ENCODE data around the gene RFC5. TPM values are rescaled to one million over a fixed set of nuclear protein-coding genes. Genes with fewer than 3 reads are reported as not detected.

The RFC5 gene
- total RNA-seq, 2 donors from 2014 or later, result 34.8 to 62.4 TPM

DNA sequence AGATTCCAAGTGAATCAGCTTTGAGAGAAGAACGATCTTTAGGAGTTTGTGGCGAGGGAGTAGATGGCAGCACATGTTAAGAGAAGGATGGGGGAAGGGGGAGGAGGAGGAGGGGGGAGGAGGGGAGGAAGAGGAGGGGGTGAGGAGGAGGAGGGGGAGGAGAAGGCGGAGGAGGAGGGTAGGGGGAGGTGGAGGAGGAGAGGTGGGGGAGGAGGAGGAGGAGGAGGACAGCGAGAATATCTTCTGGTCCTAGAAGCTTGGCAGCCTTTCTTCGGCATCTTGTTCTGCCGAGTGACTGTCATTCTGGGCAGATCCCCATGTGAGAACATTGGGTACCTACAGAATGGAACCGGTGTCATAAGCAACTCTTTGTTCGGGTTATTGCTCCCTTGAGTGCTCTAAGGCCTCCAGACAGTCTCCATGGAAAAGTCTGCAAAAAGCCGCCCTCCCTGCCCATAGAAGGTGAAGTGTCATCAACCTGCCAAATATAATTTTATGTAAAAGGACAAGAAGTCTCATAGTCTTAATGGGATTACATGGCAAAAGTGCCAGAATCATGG, 6.9 kb downstream of the RFC5 start:
- peaks cover 4% of the 10 kb centered on the region in 2 donors for H3K4me1 Mint-ChIP-seq (ENCODE audit: low read depth in 2 of 2)
- H3K9me3 Mint-ChIP-seq, result no peaks in the 10 kb centered on the region
- no peaks in the 10 kb centered on the region for H3K27me3 Mint-ChIP-seq
- peaks cover 16% of the 10 kb centered on the region for H3K36me3 Mint-ChIP-seq
- DNase-seq (ENCODE audit: low spot score) (no peak), ATAC-seq (no peak)
- H3K27ac Mint-ChIP-seq, result no peak overlapping the region
- H3K4me3 Mint-ChIP-seq, result no peak overlapping the region

DNA sequence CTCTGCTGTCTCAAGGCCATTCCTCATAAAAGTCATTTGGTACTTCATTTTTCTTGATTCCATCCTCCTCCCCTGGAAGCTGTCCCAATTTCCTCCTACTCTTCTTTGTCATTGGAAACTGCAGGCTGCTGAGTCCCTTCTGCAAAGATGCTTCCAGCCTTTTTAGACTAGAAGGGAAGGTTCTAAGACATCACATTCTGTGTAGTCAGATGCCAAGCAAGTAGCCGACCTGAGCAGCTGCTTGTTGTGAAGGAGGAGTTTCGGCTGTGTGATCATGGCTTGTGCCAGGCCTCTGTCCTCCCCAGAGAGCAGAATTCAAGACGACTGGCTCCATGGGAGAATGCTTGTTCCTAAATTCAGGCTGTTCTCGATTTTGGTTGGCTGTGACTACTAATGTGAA, 8.7 kb downstream of the RFC5 start:
- no peaks in the 10 kb centered on the region for H3K9me3 Mint-ChIP-seq
- H3K27ac Mint-ChIP-seq, result no peak overlapping the region
- no peak overlapping the region for H3K4me3 Mint-ChIP-seq
- H3K27me3 Mint-ChIP-seq, result no peaks in the 10 kb centered on the region
- DNase-seq (ENCODE audit: low spot score) (no peak), ATAC-seq (no peak)
- peaks cover 4% of the 10 kb centered on the region in 2 donors for H3K4me1 Mint-ChIP-seq (ENCODE audit: low read depth in 2 of 2)
- H3K36me3 Mint-ChIP-seq, result peaks cover 16% of the 10 kb centered on the region

DNA sequence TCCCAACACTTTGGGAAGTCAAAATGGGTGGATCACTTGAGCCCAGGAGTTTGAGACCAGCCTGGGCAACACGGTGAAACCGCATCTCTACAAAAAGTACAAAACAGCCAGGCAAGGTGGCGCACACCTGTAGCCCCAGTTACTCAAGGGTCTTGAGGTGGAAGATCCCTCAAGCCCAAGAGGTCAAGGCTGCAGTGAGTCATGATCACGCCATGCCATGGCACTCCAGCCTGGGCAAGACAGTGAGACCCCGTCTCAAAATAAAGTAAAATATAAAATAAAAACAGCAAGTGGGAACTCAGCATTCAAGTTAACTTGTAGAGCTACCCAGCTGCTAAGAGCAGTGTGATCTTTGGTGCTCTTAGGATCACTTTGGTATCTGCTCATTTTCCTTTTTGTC, 12.7 kb downstream of the RFC5 start:
- DNase-seq (ENCODE audit: low spot score) (no peak), ATAC-seq (no peak)
- H3K27me3 Mint-ChIP-seq, result no peaks in the 10 kb centered on the region
- no peaks in the 10 kb centered on the region for H3K9me3 Mint-ChIP-seq
- no peak overlapping the region for H3K27ac Mint-ChIP-seq
- peaks cover 10% of the 10 kb centered on the region for H3K36me3 Mint-ChIP-seq
- no peak overlapping the region for H3K4me3 Mint-ChIP-seq
- peaks cover 0 to 2% of the 10 kb centered on the region in 2 donors for H3K4me1 Mint-ChIP-seq (ENCODE audit: low read depth in 2 of 2)

DNA sequence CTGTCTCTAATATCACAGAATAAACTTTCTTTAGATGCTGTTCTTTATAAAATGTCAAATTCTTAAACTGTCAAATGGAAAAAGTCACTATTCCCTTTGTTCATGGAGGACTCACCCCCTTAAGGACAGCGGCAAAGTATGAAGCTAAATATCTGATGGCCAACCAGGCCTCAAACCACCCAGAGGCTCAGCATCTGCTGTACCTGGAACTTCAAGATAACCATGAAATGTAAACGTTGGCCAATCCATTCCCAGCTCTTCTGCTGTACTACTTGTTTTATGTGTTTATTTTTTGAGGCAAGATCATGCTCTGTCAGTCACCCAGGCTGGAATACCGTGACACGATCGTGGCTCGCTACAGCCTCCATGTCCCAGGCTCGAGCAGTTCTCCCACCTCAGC, 15.7 kb downstream of the RFC5 start:
- Mint-ChIP-seq H3K27me3 (no peaks in the 10 kb centered on the region), H3K9me3 (no peaks in the 10 kb centered on the region), H3K4me3 (no peak overlapping the region), H3K27ac (no peak overlapping the region), H3K36me3 (peaks cover 33% of the 10 kb centered on the region), H3K4me1 (ENCODE audit: low read depth in 2 of 2) (peaks cover 0 to 19% of the 10 kb centered on the region in 2 donors)
- DNase-seq (ENCODE audit: low spot score) (no peak), ATAC-seq (no peak)

DNA sequence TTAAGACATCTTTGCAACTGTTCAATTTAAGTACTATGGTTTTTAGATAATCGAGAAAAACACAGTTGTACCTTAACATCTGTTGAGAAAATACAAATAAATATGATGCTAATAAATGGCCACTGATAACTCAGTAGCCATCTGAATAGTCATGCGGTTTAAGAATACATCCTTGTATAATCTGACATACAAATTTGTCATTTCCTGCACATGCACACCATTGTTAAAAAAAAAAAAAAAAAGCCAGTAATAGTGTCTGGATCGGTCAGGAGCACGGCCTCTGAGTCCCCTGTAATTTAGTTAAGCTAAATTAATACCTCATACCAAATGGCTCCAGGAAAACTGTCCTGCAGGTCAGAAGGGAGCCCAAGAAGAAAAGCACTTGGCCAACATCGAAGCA, 16.8 kb downstream of the RFC5 start:
- no peaks in the 10 kb centered on the region for H3K9me3 Mint-ChIP-seq
- H3K4me1 Mint-ChIP-seq (ENCODE audit: low read depth in 2 of 2), result peaks cover 0 to 19% of the 10 kb centered on the region in 2 donors
- ATAC-seq (no peak), DNase-seq (ENCODE audit: low spot score) (no peak)
- H3K4me3 Mint-ChIP-seq, result no peak overlapping the region
- no peaks in the 10 kb centered on the region for H3K27me3 Mint-ChIP-seq
- H3K27ac Mint-ChIP-seq, result peak overlapping the region in 1 of 2 donors; percentile 81
- peaks cover 33% of the 10 kb centered on the region for H3K36me3 Mint-ChIP-seq

DNA sequence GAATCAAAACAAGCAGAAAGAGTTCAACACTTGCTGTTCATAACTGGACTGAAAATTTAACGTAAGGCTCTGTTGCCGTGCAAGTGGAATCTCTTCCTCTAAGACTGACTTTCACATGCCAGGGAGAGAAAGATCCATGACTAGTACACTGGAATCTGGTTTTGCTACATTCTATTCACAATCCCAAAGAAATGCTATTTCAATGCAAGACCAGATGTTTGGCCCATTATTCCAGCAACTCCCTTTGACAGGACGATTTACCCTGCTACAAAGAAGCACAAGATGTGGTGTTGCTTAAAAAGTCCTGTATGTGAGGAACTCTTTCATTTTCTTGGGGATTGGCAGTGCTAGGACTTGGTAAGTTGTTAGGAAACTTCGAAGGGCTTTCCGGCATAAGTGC, 17.4 kb downstream of the RFC5 start:
- peaks cover 33% of the 10 kb centered on the region for H3K36me3 Mint-ChIP-seq
- no peaks in the 10 kb centered on the region for H3K9me3 Mint-ChIP-seq
- H3K4me3 Mint-ChIP-seq, result peak overlapping the region; percentile 54
- no peaks in the 10 kb centered on the region for H3K27me3 Mint-ChIP-seq
- H3K27ac Mint-ChIP-seq, result peak overlapping the region in 1 of 2 donors; percentile 81
- H3K4me1 Mint-ChIP-seq (ENCODE audit: low read depth in 2 of 2), result peaks cover 0 to 19% of the 10 kb centered on the region in 2 donors
- ATAC-seq (no peak), DNase-seq (ENCODE audit: low spot score) (no peak)

DNA sequence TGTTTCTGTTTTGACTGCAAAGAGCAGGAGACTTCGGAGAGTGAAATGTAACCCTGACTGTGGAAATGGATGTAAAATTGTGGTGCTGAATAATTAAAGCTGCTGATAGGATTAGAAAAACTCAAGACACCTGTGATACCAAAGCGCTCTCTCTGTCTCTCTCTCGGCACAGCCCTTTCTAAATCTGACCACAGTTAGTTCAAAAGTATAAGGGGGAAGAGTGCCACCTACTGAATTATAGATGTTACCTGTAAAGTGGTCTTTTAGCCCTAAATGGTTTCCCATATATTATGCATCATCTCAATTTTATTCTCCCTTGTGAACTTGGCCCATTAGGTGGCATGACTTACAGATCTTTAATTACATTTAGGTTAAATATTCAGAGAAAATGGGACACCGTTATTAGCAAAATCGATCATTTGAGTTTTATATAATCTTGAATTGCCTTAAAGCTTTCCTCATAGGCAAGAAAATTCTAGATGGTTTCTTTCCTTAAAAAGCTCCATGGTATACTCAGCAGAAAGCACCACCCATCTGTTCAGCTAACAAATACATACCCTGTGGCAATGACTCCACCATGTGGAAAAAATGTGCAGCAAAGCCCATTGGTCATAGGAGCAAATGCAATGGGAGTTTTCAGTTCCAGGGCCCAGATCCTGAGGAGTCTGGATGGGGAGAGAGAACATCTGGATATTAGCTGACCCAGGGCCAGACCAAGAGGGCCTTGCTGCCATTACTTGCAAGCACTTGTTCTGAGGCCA, 18.1 kb downstream of the RFC5 start:
- Mint-ChIP-seq H3K27ac (peak overlapping the region; percentile 79 to 81), H3K36me3 (peaks cover 40% of the 10 kb centered on the region), H3K4me1 (ENCODE audit: low read depth in 2 of 2) (peaks cover 0 to 19% of the 10 kb centered on the region in 2 donors), H3K27me3 (no peaks in the 10 kb centered on the region), H3K9me3 (no peaks in the 10 kb centered on the region), H3K4me3 (peak overlapping the region; percentile 54)
- no peak for ATAC-seq
- DNase-seq (ENCODE audit: low spot score), result no peak

DNA sequence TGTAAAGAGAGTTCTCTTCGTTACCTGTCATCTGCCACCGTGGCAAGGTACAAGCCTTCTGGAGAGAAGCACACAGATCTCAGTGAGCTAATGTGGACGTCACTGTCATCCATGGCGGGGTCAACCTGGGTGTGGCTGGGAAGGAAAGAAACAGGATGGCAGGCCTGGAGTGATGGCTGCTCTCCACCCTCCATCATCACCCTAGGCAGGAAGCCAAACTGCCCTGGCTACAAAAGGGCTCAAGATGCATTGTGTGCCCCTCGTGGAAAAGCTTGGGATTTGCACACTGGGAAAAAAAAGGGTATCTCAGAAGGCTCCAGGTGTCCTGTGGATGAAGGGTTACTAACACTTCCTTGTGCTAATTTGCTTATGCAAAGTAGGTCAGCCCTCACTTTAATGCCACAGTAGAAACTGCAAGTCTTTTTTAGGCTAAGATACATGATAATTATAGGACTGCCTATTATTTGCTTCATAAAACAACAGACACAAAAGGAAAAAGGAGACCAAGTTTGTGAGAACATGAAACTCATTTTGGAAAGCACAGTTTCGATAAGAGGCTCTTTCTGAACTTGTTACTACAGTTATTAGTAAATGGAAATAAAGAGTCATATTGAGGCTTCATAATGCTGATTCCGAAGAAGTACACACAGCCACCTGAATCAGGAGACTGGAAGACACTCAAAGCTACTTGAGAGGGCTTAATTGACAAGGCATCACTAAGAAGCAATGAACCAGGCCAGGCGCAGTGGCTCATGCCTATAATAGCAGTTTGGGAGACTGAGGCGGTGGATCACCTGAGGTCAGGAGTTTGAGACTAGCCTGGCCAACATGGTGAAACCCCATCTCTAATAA, 18.9 kb downstream of the RFC5 start:
- H3K27ac Mint-ChIP-seq, result peak overlapping the region; percentile 79 to 81
- peak overlapping the region; percentile 43 for H3K4me3 Mint-ChIP-seq
- DNase-seq (ENCODE audit: low spot score) (no peak), ATAC-seq (peak; percentile 36 to 83)
- no peaks in the 10 kb centered on the region for H3K9me3 Mint-ChIP-seq
- H3K27me3 Mint-ChIP-seq, result no peaks in the 10 kb centered on the region
- H3K36me3 Mint-ChIP-seq, result peaks cover 40% of the 10 kb centered on the region
- H3K4me1 Mint-ChIP-seq (ENCODE audit: low read depth in 2 of 2), result peaks cover 0 to 19% of the 10 kb centered on the region in 2 donors

DNA sequence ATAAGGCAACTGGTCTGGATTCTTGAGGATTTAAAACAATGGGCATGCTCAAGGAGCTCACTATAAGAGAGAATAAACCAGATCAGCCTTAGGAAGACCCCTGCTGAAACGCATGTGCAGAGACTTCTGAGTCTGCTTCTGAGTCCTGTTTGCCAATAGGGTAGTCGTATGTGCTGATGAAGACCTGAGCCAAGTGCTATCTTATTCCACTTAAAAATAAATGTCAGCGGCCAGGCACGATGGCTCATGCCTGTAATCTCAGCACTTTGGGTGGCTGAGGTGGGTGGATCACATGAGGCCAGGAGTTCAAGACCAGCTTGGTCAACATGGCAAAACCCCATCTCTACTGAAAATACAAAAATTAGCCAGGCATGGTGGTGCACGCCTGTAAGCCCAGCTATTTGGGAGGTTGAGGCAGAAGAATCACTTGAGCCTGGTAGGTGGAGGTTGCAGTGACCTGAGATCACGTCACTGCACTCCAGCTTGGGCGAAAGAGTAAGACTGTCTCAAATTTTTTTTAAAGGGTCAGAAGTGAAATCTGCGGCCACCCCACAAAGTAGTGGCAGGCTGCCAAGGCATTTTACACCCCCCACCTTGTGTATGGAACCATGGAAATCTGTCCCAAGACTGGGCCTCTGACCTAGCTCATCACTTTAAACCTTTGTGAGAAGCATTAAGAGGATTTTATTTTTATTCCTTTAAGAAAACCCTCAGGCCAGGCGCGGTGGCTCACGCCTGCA, 20.3 kb downstream of the RFC5 start:
- Mint-ChIP-seq H3K4me3 (no peak overlapping the region), H3K27me3 (no peaks in the 10 kb centered on the region), H3K4me1 (ENCODE audit: low read depth in 2 of 2) (peaks cover 2 to 19% of the 10 kb centered on the region in 2 donors), H3K36me3 (peaks cover 46% of the 10 kb centered on the region), H3K9me3 (no peaks in the 10 kb centered on the region), H3K27ac (peak overlapping the region; percentile 79 to 81)
- ATAC-seq, result no peak
- DNase-seq (ENCODE audit: low spot score), result no peak

DNA sequence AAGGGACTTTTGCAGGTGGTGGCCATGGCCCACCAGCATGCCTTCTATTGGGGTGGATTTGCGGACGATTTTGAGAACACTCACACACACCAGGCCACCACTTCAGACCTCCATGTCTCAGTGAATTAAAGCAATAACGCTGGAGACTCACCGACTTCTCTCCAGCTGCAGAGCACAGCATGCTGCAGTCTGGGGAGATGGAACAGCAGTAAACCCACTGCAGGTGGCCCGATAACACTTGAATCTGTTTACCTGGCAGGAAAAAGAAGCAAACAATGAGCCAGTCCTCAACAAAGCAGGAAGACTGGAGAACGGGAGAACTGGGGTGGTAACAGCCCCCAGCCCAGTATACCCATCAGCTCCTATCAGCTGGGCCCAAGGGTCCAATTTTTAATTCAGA, 21.6 kb downstream of the RFC5 start:
- DNase-seq (ENCODE audit: low spot score) (no peak), ATAC-seq (no peak)
- no peaks in the 10 kb centered on the region for H3K9me3 Mint-ChIP-seq
- H3K4me3 Mint-ChIP-seq, result no peak overlapping the region
- H3K27me3 Mint-ChIP-seq, result no peaks in the 10 kb centered on the region
- peaks cover 49% of the 10 kb centered on the region for H3K36me3 Mint-ChIP-seq
- peaks cover 2 to 19% of the 10 kb centered on the region in 2 donors for H3K4me1 Mint-ChIP-seq (ENCODE audit: low read depth in 2 of 2)
- no peak overlapping the region for H3K27ac Mint-ChIP-seq

DNA sequence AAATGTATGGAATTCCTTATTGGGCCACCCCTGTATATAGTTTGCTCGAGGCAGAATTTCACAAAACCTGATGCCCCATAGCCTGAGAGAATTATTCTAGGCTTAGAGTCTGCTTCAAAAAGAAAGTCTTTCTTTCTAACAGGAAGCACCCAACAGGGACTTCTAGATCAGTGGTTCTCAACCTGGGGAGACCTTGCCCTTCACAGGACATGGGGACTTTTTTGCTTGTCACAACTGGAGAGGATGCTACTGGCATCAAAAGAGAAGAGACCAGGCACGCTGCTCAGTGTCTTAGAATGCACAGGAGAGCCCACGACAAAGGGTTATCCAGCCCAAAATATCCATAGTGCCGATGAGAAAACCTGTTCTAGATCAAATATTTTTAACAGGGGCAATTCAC, 25.6 kb downstream of the RFC5 start:
- H3K27ac Mint-ChIP-seq, result no peak overlapping the region
- H3K36me3 Mint-ChIP-seq, result peaks cover 20% of the 10 kb centered on the region
- H3K9me3 Mint-ChIP-seq, result no peaks in the 10 kb centered on the region
- DNase-seq (ENCODE audit: low spot score) (no peak), ATAC-seq (peak in 1 of 2 donors; percentile 38)
- no peak overlapping the region for H3K4me3 Mint-ChIP-seq
- H3K27me3 Mint-ChIP-seq, result no peaks in the 10 kb centered on the region
- H3K4me1 Mint-ChIP-seq (ENCODE audit: low read depth in 2 of 2), result peaks cover 0 to 6% of the 10 kb centered on the region in 2 donors

DNA sequence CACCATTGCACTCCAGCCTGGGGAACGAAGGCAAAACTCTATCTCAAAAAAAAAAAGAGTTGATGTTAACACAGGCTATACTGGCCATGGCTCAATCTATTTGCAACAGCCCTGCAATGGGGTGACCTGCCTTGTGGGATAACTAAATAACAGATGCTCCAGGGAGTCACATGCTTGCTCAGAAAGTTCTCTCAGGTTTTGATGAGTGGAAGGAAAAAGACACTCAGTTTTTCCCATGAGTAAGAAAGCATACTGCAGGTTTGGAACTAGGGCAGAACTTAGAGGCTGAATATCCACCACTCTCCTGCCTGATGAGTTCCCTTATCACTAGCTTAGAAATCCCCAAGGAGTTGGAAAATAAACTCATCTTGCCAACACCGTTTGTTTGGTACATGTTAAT, 27.6 kb downstream of the RFC5 start:
- DNase-seq (ENCODE audit: low spot score), result no peak

DNA sequence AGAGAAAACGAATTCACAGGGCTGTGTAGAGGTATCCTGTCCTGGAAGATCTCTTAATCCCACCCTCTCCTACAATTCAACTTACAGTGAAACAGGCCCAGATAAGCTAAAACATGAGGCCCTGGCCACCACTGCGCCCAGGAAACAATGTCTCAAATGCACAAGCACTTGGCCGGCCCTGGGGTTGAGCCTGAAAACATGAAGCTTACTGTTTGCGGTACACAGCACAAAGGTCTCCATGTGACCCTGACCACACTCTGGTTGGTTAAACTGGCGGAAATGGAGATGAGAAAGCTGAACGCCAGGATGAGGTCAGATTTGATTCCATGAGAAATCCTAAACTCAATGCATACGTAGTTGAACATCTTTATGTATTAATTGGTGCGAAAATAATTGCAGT, 28.1 kb downstream of the RFC5 start:
- Mint-ChIP-seq H3K27ac (no peak overlapping the region), H3K36me3 (peaks cover 13% of the 10 kb centered on the region), H3K4me1 (ENCODE audit: low read depth in 2 of 2) (peaks cover 0 to 6% of the 10 kb centered on the region in 2 donors), H3K27me3 (no peaks in the 10 kb centered on the region), H3K9me3 (no peaks in the 10 kb centered on the region), H3K4me3 (no peak overlapping the region)
- DNase-seq (ENCODE audit: low spot score), result no peak
- no peak for ATAC-seq

More for the DNA sequence above, 27.6 kb downstream of the RFC5 start:
- Mint-ChIP-seq H3K4me1 (ENCODE audit: low read depth in 2 of 2) (peaks cover 0 to 6% of the 10 kb centered on the region in 2 donors), H3K27ac (no peak overlapping the region), H3K9me3 (no peaks in the 10 kb centered on the region), H3K36me3 (peaks cover 18% of the 10 kb centered on the region), H3K27me3 (no peaks in the 10 kb centered on the region), H3K4me3 (no peak overlapping the region)
- ATAC-seq, result no peak
